Gastroesophageal sphincter (tissue), 4 donors: Measurements from ENCODE around the gene CDH13. TPM values are rescaled to one million over a fixed set of nuclear protein-coding genes. Genes with fewer than 3 reads are reported as not detected.

Experiments
- ATAC-seq: fragments of 150-250 bp; one replicate; pipeline ENCODE4 v1.9.1; 2016; ENCODE audit warnings: mild to moderate bottlenecking, moderate library complexity
- H3K27ac ChIP-seq, 4 donors: fragments of 200-600 bp; sonication (generic) in 3 of 4; 1 replicate in 3 of 4; 2 replicates in 1 of 4; pipeline ENCODE4 v1.5.1; 2016 to 2019
- H3K27me3 ChIP-seq: fragments of 200-600 bp; sonication (generic); one replicate; pipeline ENCODE4 v1.5.1; 2019
- H3K36me3 ChIP-seq, 2 donors: fragments of 200-600 bp; sonication (generic); one replicate each; pipeline ENCODE4 v1.5.1; 2019; ENCODE audit warnings: control low read depth in 1 of 2
- H3K4me1 ChIP-seq, 3 donors: fragments of 200-600 bp; sonication (generic); 1 replicate in 2 of 3; 2 replicates in 1 of 3; pipeline ENCODE4 v1.5.1; 2016 to 2019; ENCODE audit warnings: control low read depth in 2 of 3
- H3K4me3 ChIP-seq, 2 donors: fragments of 200-600 bp; sonication (generic); one replicate each; pipeline ENCODE4 v1.5.1; 2019; ENCODE audit warnings: mild to moderate bottlenecking in 1 of 2, moderate library complexity in 1 of 2
- H3K9me3 ChIP-seq, 3 donors: fragments of 200-600 bp; sonication (generic); one replicate each; pipeline ENCODE4 v1.5.1; 2017 to 2019; ENCODE audit warnings: control low read depth in 2 of 3
- CTCF ChIP-seq, 4 experiments: fragments of 200-600 bp in 2 of 4; fragments of 450-650 bp in 2 of 4; sonication (generic) in 1 of 4; IDR thresholded peaks; one replicate each; pipeline ENCODE4 v1.5.1; 2017 to 2019; ENCODE audit warnings: antibody characterized with exemption in 4 of 4, mild to moderate bottlenecking in 2 of 4, moderate library complexity in 2 of 4
- EP300 ChIP-seq: sonication (generic); formaldehyde crosslinking; IDR thresholded peaks from one replicate; pipeline ENCODE4 v1.6.1; 2017; ENCODE audit warnings: antibody characterized with exemption, mild to moderate bottlenecking
- POLR2A ChIP-seq, 2 donors: fragments of 450-650 bp; IDR thresholded peaks; one replicate each; pipeline ENCODE4 v1.6.1; 2017; ENCODE audit warnings: antibody characterized with exemption in 2 of 2, mild to moderate bottlenecking in 2 of 2, moderate library complexity in 1 of 2
- POLR2AphosphoS5 ChIP-seq: sonication (generic); formaldehyde crosslinking; IDR thresholded peaks from one replicate; pipeline ENCODE4 v1.6.1; 2017; ENCODE audit warnings: antibody characterized with exemption
- WGBS, 2 donors: methylation state at CpG; one replicate each; pipeline ENCODE4 v1.1.5; 2018; ENCODE audit warnings: low coverage in 1 of 2; 5-methylcytosine and 5-hydroxymethylcytosine counted together
- total RNA-seq, 4 donors: library from RNA; depleted of rRNA; stranded (reverse); fragments of >200 nt; gene quantifications; one replicate each; pipeline ENCODE4 v1.1.0, GENCODE V29; 2016

Gene CDH13
- total RNA-seq, 4 donors from 2014 or later = 4.2 to 22.3 (median 11.4) TPM

DNA sequence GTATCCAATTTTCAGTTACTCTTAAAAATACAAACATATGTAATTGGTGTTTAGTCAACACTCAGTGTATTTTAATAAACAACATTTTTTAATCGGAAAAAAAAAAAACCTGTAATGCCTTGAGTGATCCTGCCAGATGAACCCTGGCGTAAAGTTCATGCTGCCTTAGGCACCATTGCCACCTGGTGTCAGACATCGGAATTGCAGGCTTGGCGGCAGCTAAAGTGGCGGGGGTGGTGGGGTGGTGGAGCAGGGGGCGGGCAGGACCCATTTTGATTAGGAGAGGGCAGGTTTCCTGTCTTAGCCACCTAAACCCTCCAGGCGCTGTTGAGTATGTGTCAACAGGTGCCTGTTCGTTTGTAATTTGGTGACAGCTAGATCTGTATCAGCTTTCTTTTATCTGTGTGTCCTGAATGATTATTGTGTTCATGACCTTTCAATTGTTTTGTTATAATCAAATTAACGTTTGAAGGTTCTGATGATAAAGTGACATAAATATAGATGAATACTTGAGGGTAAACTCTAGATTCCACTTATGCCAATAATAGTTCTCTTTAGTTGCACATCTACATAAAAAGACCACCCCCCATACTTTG is 588.7 kb downstream of the CDH13 start:
- 33 to 42% methylated on average over 3 to 8 of the region's 9 CpGs for WGBS, 2 donors
- H3K4me1 ChIP-seq = no peaks in the 10 kb centered on the region
- H3K27ac ChIP-seq = no peak overlapping the region
- no peaks in the 10 kb centered on the region for H3K27me3 ChIP-seq
- no peak for ATAC-seq
- TF ChIP-seq POLR2A (IDR thresholded peaks at IDR 0.05) (no peak), CTCF (IDR thresholded peaks at IDR 0.05) (peak in 2 of 4 experiments; percentile 34 to 59)
- H3K36me3 ChIP-seq = no peaks in the 10 kb centered on the region
- H3K4me3 ChIP-seq = no peak overlapping the region
- H3K9me3 ChIP-seq = peaks cover 0 to 7% (median 1%) of the 10 kb centered on the region in 3 donors

GRCh38 chr16:83219285-83219684 is 592.5 kb downstream of the CDH13 start:
- TF ChIP-seq POLR2A (IDR thresholded peaks at IDR 0.05) = no peak
- no peak for TF ChIP-seq POLR2AphosphoS5
- TF ChIP-seq CTCF (IDR thresholded peaks at IDR 0.05) = no peak
- no peak for TF ChIP-seq EP300
- WGBS, 2 donors = 89% methylated on average over 2 of the region's 2 CpGs; no CpG with 5 or more reads in 1 of the 2 donors

DNA sequence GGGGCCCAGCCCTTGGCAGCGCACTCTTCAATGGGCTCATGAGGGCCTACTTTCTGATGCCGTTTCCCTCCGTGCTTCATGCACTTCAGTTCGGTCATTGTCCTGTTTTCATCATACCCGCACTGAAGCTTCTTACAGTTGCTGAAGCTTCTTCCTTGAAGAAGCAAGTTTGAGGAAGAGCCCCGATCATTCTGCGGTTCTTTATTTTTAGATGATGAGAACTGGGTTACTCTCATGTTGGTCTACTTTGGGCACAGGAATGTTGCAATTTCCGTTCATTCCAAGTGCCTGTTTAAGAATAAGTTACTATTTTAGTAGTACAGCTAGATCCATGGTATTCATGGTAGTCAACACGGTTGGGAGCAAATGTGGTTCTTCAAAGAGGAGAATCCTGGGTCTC is 593.3 kb downstream of the CDH13 start:
- TF ChIP-seq EP300 (no peak), POLR2AphosphoS5 (no peak), POLR2A (IDR thresholded peaks at IDR 0.05) (no peak), CTCF (IDR thresholded peaks at IDR 0.05) (no peak)
- H3K9me3 ChIP-seq = peaks cover 0 to 7% (median 1%) of the 10 kb centered on the region in 3 donors
- H3K4me1 ChIP-seq = no peaks in the 10 kb centered on the region
- no peak for ATAC-seq
- no peaks in the 10 kb centered on the region for H3K36me3 ChIP-seq
- 93 to 98% methylated on average over 5 to 9 of the region's 9 CpGs for WGBS, 2 donors
- no peak overlapping the region for H3K4me3 ChIP-seq
- H3K27ac ChIP-seq = no peak overlapping the region
- no peaks in the 10 kb centered on the region for H3K27me3 ChIP-seq

More at GRCh38 chr16:83219285-83219684, 592.5 kb downstream of the CDH13 start:
- no peak overlapping the region for H3K4me3 ChIP-seq
- ATAC-seq = no peak
- peaks cover 0 to 7% (median 1%) of the 10 kb centered on the region in 3 donors for H3K9me3 ChIP-seq
- H3K4me1 ChIP-seq = no peaks in the 10 kb centered on the region
- no peaks in the 10 kb centered on the region for H3K36me3 ChIP-seq
- H3K27me3 ChIP-seq = no peaks in the 10 kb centered on the region
- no peak overlapping the region for H3K27ac ChIP-seq

- Histone ChIP-seq H3K27me3 (no peaks in the 10 kb centered on the region), H3K4me3 (no peak overlapping the region), H3K36me3 (no peaks in the 10 kb centered on the region), H3K27ac (no peak overlapping the region), H3K9me3 (no peaks in the 10 kb centered on the region), H3K4me1 (no peaks in the 10 kb centered on the region)
- TF ChIP-seq POLR2AphosphoS5 = no peak
- WGBS, 2 donors = 96% methylated on average over 3 of the region's 3 CpGs; no CpG with 5 or more reads in 1 of the 2 donors
- ATAC-seq = no peak
These were observed 597.9 kb downstream of the CDH13 start for GRCh38 chr16:83224642-83225041.

DNA sequence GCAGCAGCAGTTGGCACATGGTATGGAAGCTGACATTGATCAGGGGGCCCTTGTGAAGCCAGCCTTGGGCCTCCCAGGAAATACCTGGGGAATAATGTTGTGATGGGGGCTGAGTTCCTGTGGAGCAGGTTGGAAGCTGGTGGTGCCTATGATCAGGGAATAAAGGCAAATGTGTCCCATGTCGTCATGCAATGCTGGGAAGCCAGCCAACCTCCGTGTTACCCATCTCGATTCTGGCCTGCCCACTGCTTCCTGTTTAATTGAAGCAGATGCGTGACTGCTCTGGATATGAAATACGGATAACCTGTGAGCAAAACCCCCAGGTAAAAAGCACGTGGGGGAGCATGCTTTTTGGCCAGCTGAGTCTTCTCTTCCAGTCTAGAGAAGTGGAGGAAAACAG is 600.6 kb downstream of the CDH13 start:
- 54% methylated on average over 5 of the region's 6 CpGs; no CpG with 5 or more reads in 1 of the 2 donors for WGBS, 2 donors
- no peak for ATAC-seq
- TF ChIP-seq POLR2AphosphoS5 = no peak

DNA sequence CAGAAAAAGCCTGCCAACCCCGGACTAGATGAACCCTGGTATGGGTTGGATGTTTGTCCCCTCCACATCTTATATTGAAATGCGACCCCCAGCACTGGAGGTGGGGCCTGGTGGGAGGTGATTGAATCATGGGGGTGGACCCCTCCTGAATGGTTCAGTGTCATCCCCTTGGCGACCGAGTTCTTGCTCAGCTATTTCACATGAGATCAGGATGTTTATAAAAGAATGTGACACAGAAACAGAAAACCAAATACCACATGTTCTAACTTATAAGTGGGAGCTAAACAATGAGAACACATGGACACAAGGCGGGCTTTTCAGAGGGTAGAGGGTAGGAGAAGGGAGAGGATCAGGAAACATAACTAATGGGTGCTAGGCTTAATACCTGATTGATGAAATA is 605.0 kb downstream of the CDH13 start:
- H3K9me3 ChIP-seq = no peaks in the 10 kb centered on the region
- no peak overlapping the region for H3K4me3 ChIP-seq
- no peaks in the 10 kb centered on the region for H3K27me3 ChIP-seq
- TF ChIP-seq POLR2A (IDR thresholded peaks at IDR 0.05) (no peak), CTCF (IDR thresholded peaks at IDR 0.05) (no peak), POLR2AphosphoS5 (no peak), EP300 (no peak)
- 71 to 75% methylated on average over 3 to 4 of the region's 5 CpGs for WGBS, 2 donors
- no peaks in the 10 kb centered on the region for H3K36me3 ChIP-seq
- H3K27ac ChIP-seq = no peak overlapping the region
- no peak for ATAC-seq
- H3K4me1 ChIP-seq = no peaks in the 10 kb centered on the region

More for the DNA sequence above, 600.6 kb downstream of the CDH13 start:
- Histone ChIP-seq H3K9me3 (no peaks in the 10 kb centered on the region), H3K4me1 (no peaks in the 10 kb centered on the region), H3K27me3 (no peaks in the 10 kb centered on the region), H3K27ac (no peak overlapping the region), H3K4me3 (no peak overlapping the region), H3K36me3 (no peaks in the 10 kb centered on the region)
